GM12873 (cell line): ENCODE data around the gene GNG11.

Experiments used
- TF ChIP-seq, protein P1 (sequence below): IDR thresholded peaks from 2 replicates; pipeline ENCODE4 v1.5.1; 2012; ENCODE audit warnings: low read depth, mild to moderate bottlenecking, moderate library complexity, low read length, control low read depth; ENCODE audit not compliant: insufficient read depth; ENCODE audit errors: missing control alignments

The GNG11 gene

DNA sequence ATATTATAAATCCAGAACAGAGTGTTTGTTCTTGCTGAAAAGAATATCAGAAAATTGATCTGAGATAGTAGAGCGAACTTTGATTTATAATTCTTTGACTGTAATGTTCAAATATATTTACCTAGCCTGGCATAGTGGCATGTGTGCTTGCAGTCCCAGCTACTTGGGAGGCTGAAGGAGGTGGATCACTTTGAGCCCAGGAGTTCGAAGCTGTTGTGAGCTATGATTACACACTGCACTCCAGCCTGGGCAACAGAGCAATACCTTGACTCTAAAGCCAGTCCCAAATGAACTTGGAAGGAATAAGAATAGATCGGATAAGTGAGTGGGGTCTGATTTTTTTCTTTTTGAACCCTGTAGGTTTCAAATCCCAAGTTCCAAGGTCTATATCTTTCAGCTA, 23.5 kb downstream of the GNG11 start:
- TF ChIP-seq, protein P1, sequence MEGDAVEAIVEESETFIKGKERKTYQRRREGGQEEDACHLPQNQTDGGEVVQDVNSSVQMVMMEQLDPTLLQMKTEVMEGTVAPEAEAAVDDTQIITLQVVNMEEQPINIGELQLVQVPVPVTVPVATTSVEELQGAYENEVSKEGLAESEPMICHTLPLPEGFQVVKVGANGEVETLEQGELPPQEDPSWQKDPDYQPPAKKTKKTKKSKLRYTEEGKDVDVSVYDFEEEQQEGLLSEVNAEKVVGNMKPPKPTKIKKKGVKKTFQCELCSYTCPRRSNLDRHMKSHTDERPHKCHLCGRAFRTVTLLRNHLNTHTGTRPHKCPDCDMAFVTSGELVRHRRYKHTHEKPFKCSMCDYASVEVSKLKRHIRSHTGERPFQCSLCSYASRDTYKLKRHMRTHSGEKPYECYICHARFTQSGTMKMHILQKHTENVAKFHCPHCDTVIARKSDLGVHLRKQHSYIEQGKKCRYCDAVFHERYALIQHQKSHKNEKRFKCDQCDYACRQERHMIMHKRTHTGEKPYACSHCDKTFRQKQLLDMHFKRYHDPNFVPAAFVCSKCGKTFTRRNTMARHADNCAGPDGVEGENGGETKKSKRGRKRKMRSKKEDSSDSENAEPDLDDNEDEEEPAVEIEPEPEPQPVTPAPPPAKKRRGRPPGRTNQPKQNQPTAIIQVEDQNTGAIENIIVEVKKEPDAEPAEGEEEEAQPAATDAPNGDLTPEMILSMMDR: no peak

DNA sequence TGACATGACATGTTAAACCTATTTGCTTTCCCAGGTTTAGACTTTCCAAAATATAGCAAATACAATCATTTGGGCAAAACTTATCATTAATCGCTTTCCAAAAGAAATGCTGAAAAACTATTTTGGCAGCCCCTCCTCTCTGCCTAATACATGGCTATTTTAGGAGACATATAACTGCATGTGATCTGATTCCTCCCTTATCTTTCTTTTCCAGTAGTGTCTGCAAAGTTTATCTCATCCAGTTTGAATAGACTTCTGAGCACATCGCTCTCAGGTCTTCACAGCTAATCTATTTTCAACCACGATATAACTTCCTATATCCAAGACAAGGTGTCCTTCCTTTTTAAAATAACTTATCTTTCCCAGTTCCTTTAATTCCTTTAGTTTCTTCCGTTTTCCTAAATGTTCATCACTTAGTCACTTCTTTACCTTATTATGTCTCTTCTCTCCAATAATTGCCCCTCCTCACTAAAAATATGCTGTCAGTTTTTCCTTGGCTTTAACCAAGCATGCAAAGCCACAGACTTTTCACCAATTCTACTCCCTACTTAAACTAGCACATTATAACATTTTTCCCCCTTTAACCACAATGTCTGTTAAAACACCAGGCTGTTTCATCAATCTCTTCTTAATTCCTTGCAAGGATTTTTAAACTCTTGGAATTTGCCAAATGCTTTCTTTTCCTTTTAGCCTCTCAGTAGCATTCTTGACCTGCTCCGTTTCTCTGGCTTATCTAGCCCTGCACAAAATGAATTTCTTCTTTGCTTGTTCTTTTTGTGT, 24.4 kb downstream of the GNG11 start:
- TF ChIP-seq, protein P1: no peak

DNA sequence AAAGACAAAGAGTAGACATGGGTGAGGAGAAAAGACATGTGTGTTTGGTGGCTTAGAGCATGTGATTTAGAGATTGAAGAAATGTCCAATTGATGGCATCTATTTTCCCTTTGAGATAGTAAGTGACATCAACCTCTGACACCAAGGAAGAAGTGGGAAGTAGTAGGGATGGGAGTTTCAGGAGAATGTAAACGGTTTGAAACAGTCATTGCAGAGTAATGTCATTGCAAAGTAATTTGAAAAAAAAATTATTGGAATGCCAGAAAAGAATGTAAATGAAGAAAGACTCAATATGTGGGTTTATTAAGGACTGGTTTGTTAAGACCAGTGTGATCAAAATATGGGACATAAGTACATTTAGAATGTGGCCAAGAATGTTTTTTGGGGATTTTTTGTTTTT, 26.6 kb downstream of the GNG11 start:
- TF ChIP-seq, protein P1: no peak

DNA sequence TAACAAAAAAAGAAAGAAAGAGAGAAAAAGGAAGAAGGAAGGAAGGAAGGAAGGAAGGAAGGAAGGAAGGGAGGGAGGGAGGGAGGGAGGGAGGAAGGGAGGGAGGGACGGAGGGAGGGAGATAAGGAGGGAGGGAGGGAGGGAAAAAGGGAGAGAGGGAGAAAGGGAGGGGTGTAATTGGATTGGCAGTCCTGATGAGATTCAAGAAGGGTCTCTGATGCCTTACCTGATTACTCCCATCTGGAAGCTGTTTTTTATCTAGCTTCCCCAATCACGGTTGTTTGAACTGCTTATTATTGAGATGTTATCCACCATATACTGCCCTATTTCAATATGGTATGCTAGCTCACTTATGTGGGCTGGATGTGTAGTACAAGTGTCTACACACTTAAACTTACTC, 27.3 kb downstream of the GNG11 start:
- TF ChIP-seq, protein P1: no peak

DNA sequence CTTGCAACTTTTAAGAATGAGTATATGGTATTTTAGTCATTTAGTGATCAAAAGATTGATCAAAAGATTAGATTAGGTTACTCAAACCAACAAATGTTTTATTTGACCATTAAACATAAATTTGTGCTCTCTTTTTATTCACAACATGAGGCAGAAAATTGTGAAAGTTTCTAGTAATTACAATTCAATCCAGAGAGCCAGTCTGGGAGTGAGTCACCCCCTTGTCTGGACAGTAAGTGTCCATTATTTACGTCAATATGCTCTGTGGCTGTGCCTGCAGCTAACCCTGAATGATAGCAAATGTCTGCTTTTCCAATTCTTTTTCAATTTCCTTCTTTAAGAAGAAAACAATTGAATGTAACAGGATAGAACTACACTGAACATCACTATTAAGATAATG, 27.9 kb downstream of the GNG11 start:
- TF ChIP-seq, protein P1: no peak

DNA sequence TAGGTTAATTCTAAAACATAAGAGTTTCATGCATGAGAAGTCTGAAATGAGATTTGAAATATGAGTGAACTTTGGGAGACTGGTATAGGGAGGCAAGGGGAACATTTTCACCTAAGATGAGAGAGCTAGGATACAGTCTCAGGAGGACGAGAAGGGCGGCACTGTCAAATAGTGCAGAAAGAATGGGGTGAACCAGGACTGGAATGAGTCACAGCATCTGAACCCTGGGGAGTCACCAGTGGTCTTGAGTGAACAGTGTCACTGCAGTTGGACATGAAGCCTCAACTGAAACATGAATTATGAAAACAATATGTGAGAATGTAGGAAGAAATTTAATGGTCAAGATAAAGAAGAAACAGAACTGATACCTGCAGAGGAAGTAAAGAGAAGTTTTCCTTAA, 33.8 kb downstream of the GNG11 start:
- TF ChIP-seq, protein P1: no peak

DNA sequence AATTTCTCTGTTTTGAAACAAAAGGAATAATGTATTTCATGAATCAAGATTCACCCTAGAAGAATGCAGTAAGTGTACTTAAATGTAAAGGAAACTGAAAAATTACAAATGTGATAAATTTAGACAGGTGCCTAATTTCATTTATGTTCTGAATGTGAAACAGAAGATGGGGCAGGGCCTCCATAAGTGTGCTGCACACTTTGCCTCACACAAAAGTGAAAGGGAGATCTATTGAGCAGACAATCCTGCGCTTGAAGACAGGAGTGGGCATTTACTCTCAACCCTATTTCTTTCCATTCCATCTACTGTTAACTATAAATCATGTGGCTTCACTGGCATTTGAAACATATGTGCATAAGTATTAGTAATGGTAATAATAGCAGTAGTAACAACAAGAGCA, 36.2 kb downstream of the GNG11 start:
- TF ChIP-seq, protein P1: no peak
